IMR-90 (cell line): ENCODE measurements around the gene CDYL2. TPM values are rescaled to one million over a fixed set of nuclear protein-coding genes. Genes with fewer than 3 reads are reported as not detected.

Experiments
- ATAC-seq: fragments of 200-7000 bp; cut with Tn5 transposase; 2 replicates; pipeline ENCODE4 v1.9.1; 2020; ENCODE audit warnings: low read depth, mild to moderate bottlenecking, moderate library complexity
- BruUV-seq: library from RNA; stranded (reverse); fragments of 400-500 nt; replicated peaks from 2 replicates; lab custom pipeline; 2021; lab: Mats Ljungman, UMichigan
- CTCF ChIA-PET: fragments of 300-600 bp; formaldehyde crosslinking; extraction: SDS; loops from one replicate; lab custom pipeline; 2021; ENCODE audit warnings: antibody characterized with exemption; lab: Yijun Ruan, JAX
- POLR2A ChIA-PET: fragments of 300-600 bp; sonication (Branson Sonifier 250); formaldehyde crosslinking; loops from one replicate; lab custom pipeline; 2022; ENCODE audit warnings: antibody characterized with exemption; ENCODE audit not compliant: unreplicated experiment; lab: Charles Lee
- DNase-seq: peaks from one replicate; pipeline ENCODE4 v3.0.0; 2013
- H2AFZ ChIP-seq: replicated peaks from 2 replicates; pipeline ENCODE3; 2013; ENCODE audit warnings: low read length, mild to moderate bottlenecking; ENCODE audit not compliant: poor library complexity
- H2AK5ac ChIP-seq: 2 replicates; pipeline ENCODE4 v1.6.1; 2013; ENCODE audit warnings: low read depth, low read length, inconsistent platforms
- H2AK9ac ChIP-seq: replicated peaks from 2 replicates; pipeline ENCODE3; 2013; ENCODE audit warnings: mild to moderate bottlenecking, low read depth, low read length, moderate library complexity; ENCODE audit not compliant: poor library complexity
- H2BK120ac ChIP-seq: 2 replicates; pipeline ENCODE4 v1.6.1; 2013; ENCODE audit warnings: low read depth, low read length, inconsistent platforms
- H2BK15ac ChIP-seq: 3 replicates; pipeline ENCODE4 v1.6.1; 2013; ENCODE audit warnings: low read depth, low read length, inconsistent platforms
- H2BK20ac ChIP-seq: 2 replicates; pipeline ENCODE4 v1.6.1; 2013; ENCODE audit warnings: low read depth, mild to moderate bottlenecking, inconsistent platforms, low read length, moderate library complexity
- H2BK5ac ChIP-seq: 2 replicates; pipeline ENCODE4 v1.6.1; 2013; ENCODE audit warnings: mild to moderate bottlenecking, low read depth, low read length, inconsistent platforms; ENCODE audit not compliant: poor library complexity, severe bottlenecking
- H3K14ac ChIP-seq: replicated peaks from 2 replicates; pipeline ENCODE4 v1.6.1; 2013; ENCODE audit warnings: low read depth, low read length, inconsistent platforms
- H3K18ac ChIP-seq: 2 replicates; pipeline ENCODE4 v1.6.1; 2013; ENCODE audit warnings: low read depth, low read length, control low read depth
- H3K23ac ChIP-seq: 2 replicates; pipeline ENCODE4 v1.6.1; 2013; ENCODE audit warnings: low read depth, low read length, inconsistent platforms
- H3K27ac ChIP-seq: 2 replicates; pipeline ENCODE4 v1.5.1; 2013; ENCODE audit warnings: mild to moderate bottlenecking, control low read depth, low read length; ENCODE audit not compliant: insufficient read depth
- H3K27me3 ChIP-seq: 2 replicates; pipeline ENCODE4 v1.6.1; 2013; ENCODE audit warnings: low read length; ENCODE audit not compliant: control insufficient read depth, insufficient read depth
- H3K36me3 ChIP-seq: 2 replicates; pipeline ENCODE4 v1.6.1; 2013; ENCODE audit warnings: low read length, mixed read lengths; ENCODE audit not compliant: control insufficient read depth, insufficient read depth
- H3K4ac ChIP-seq: 2 replicates; pipeline ENCODE4 v1.6.1; 2013; ENCODE audit warnings: low read depth, low read length, inconsistent platforms
- H3K4me1 ChIP-seq: 2 replicates; pipeline ENCODE4 v1.6.1; 2013; ENCODE audit warnings: low read length, mixed read lengths; ENCODE audit not compliant: control insufficient read depth, insufficient read depth
- H3K4me2 ChIP-seq: 2 replicates; pipeline ENCODE4 v1.6.1; 2013; ENCODE audit warnings: low read depth, mild to moderate bottlenecking, control low read depth, low read length, moderate library complexity
- H3K4me3 ChIP-seq: 2 replicates; pipeline ENCODE4 v1.5.1; 2013; ENCODE audit warnings: low read depth, mild to moderate bottlenecking, control low read depth, low read length, moderate library complexity; ENCODE audit not compliant: insufficient read depth
- H3K56ac ChIP-seq: 2 replicates; pipeline ENCODE4 v1.6.1; 2013; ENCODE audit warnings: low read length, inconsistent platforms; ENCODE audit not compliant: insufficient read depth; ENCODE audit errors: extremely low read depth
- H3K79me1 ChIP-seq, 2 experiments: 2 replicates each; pipeline ENCODE4 v1.6.1; 2013; ENCODE audit warnings: low read length in 2 of 2, inconsistent platforms in 1 of 2, low read depth in 1 of 2
- H3K9ac ChIP-seq: 2 replicates; pipeline ENCODE4 v1.6.1; 2013; ENCODE audit warnings: low read depth, low read length, control low read depth
- H3K9me1 ChIP-seq: 2 replicates; pipeline ENCODE4 v1.6.1; 2013; ENCODE audit warnings: low read length, inconsistent platforms; ENCODE audit not compliant: insufficient read depth
- H3K9me3 ChIP-seq: 2 replicates; pipeline ENCODE4 v1.6.1; 2013; ENCODE audit warnings: low read length; ENCODE audit not compliant: control insufficient read depth, insufficient read depth
- H4K20me1 ChIP-seq: 2 replicates; pipeline ENCODE4 v1.6.1; 2013; ENCODE audit warnings: low read length, inconsistent platforms; ENCODE audit not compliant: insufficient read depth
- H4K5ac ChIP-seq: 2 replicates; pipeline ENCODE4 v1.6.1; 2013; ENCODE audit warnings: mild to moderate bottlenecking, low read depth, low read length, control low read depth
- H4K8ac ChIP-seq, 2 experiments: 2 replicates each; pipeline ENCODE4 v1.6.1; 2013; ENCODE audit warnings: low read depth in 2 of 2, low read length in 2 of 2, control low read depth in 1 of 2, inconsistent platforms in 1 of 2
- H4K91ac ChIP-seq: 2 replicates; pipeline ENCODE4 v1.6.1; 2013; ENCODE audit warnings: low read depth, low read length, inconsistent platforms; ENCODE audit not compliant: insufficient read depth
- BHLHE40 ChIP-seq: fragments of 150-350 bp; IDR thresholded peaks from 2 replicates; pipeline ENCODE4 v1.6.1; 2016; ENCODE audit warnings: mild to moderate bottlenecking, low read depth, low read length
- CEBPB ChIP-seq: IDR thresholded peaks from 2 replicates; pipeline ENCODE4 v1.6.1; 2012; ENCODE audit warnings: low read depth, low read length, improper control_type of control experiment
- CHD1 ChIP-seq: IDR thresholded peaks from 2 replicates; pipeline ENCODE4 v1.6.1; 2012; ENCODE audit warnings: low read depth, low read length, improper control_type of control experiment
- CTCF ChIP-seq: conservative IDR thresholded peaks from 2 replicates; pipeline ENCODE4 v1.5.1; 2012; ENCODE audit warnings: mild to moderate bottlenecking, low read depth, low read length, improper control_type of control experiment
- ELK1 ChIP-seq: fragments of 150-350 bp; IDR thresholded peaks from 2 replicates; pipeline ENCODE4 v1.6.1; 2016; ENCODE audit warnings: low read depth, mild to moderate bottlenecking, low read length, moderate library complexity, borderline replicate concordance
- FOS ChIP-seq: fragments of 150-350 bp; IDR thresholded peaks from 2 replicates; pipeline ENCODE4 v1.6.1; 2016; ENCODE audit warnings: low read depth, low read length
- MAFK ChIP-seq: IDR thresholded peaks from 2 replicates; pipeline ENCODE4 v1.6.1; 2012; ENCODE audit warnings: low read depth, low read length, improper control_type of control experiment
- MAZ ChIP-seq: IDR thresholded peaks from 2 replicates; pipeline ENCODE4 v1.6.1; 2012; ENCODE audit warnings: low read depth, mild to moderate bottlenecking, low read length, improper control_type of control experiment, moderate library complexity, borderline replicate concordance
- NFE2L2 ChIP-seq: fragments of 150-350 bp; IDR thresholded peaks from 2 replicates; pipeline ENCODE4 v1.6.1; 2016; ENCODE audit warnings: low read depth, mild to moderate bottlenecking, low read length
- RAD21 ChIP-seq: IDR thresholded peaks from 2 replicates; pipeline ENCODE4 v1.6.1; 2012; ENCODE audit warnings: low read length, improper control_type of control experiment
- RCOR1 ChIP-seq: IDR thresholded peaks from 2 replicates; pipeline ENCODE4 v1.6.1; 2012; ENCODE audit warnings: mild to moderate bottlenecking, low read length, improper control_type of control experiment; ENCODE audit not compliant: insufficient replicate concordance
- SMC3 ChIP-seq: fragments of 150-350 bp; IDR thresholded peaks from 2 replicates; pipeline ENCODE4 v1.6.1; 2016; ENCODE audit warnings: low read depth, mild to moderate bottlenecking, antibody characterized with exemption, low read length, moderate library complexity
- USF2 ChIP-seq: fragments of 150-350 bp; IDR thresholded peaks from 2 replicates; pipeline ENCODE4 v1.6.1; 2017; ENCODE audit warnings: mild to moderate bottlenecking, antibody characterized with exemption, low read length, low read depth
- dilution Hi-C: fragments of 300-500 bp; cut with HindIII; formaldehyde crosslinking; loops from one replicate; pipeline ENCODE4 v1.14.3; 2018; ENCODE audit warnings: low sequenced_read_pairs; ENCODE audit not compliant: unreplicated experiment
- in situ Hi-C: fragments of 300-500 bp; cut with MboI; formaldehyde crosslinking; loops from 3 replicates; pipeline ENCODE4 v1.14.3; 2019; ENCODE audit warnings: low sequenced_read_pairs, inconsistent platforms, mixed read lengths
- intact Hi-C: fragments of 100-400 bp; cut with micrococcal nuclease; formaldehyde crosslinking; loops from 2 replicates; pipeline ENCODE4 v1.10.0; 2022
- polyA plus RNA-seq, 3 experiments: library from polyadenylated mRNA; depleted of rRNA; stranded (reverse); fragments of >200 nt; gene quantifications; 2 replicates each; pipeline ENCODE4 v1.2.3, GENCODE V29; 2012; ENCODE audit warnings: low replicate concordance in 1 of 3
- total RNA-seq: library from RNA; depleted of rRNA; stranded (reverse); fragments of >200 nt; gene quantifications from 2 replicates; pipeline ENCODE4 v1.2.3, GENCODE V29; 2012

CDYL2 gene
- total and polyA plus RNA-seq, 2 of the 4 experiments (the other 2 are of a cell fraction): 1.2 to 3.9 TPM

- DNase-seq: no peak
- Histone ChIP-seq H3K4me2 (no peak overlapping the region), H2BK15ac (no peak overlapping the region), H3K9me3 (no peaks in the 10 kb centered on the region), H2BK120ac (no peak overlapping the region), H4K8ac (no peak overlapping the region), H3K56ac (no peak overlapping the region), H4K91ac (no peak overlapping the region), H2AK5ac (no peak overlapping the region), H3K27me3 (no peaks in the 10 kb centered on the region), H3K9me1 (no peaks in the 10 kb centered on the region), H3K27ac (no peak overlapping the region), H2BK20ac (no peak overlapping the region), H2BK5ac (no peak overlapping the region), H2AFZ (no peak overlapping the region), H3K14ac (no peak overlapping the region), H3K4me3 (no peak overlapping the region), H3K18ac (no peak overlapping the region), H3K4ac (no peak overlapping the region), H2AK9ac (no peak overlapping the region), H4K20me1 (no peaks in the 10 kb centered on the region), H3K9ac (no peak overlapping the region), H3K4me1 (no peaks in the 10 kb centered on the region), H3K36me3 (no peaks in the 10 kb centered on the region), H4K5ac (no peak overlapping the region), H3K79me1 (no peaks in the 10 kb centered on the region), H3K23ac (no peak overlapping the region)
- no peak for ATAC-seq
- ChIA-PET CTCF (no interaction called here), POLR2A (no interaction called here)
- BruUV-seq: no TSS peak
- in situ Hi-C loops (no loop called here), intact Hi-C loops (no loop called here), dilution Hi-C loops (no loop called here)
- no peak for TF ChIP-seq ELK1
- no peak for TF ChIP-seq MAFK
- TF ChIP-seq RAD21: no peak
- TF ChIP-seq MAZ: no peak
- TF ChIP-seq CTCF: no peak
- TF ChIP-seq CHD1: no peak
- TF ChIP-seq FOS: no peak
- TF ChIP-seq USF2: no peak
- no peak for TF ChIP-seq NFE2L2
- TF ChIP-seq RCOR1: no peak
- TF ChIP-seq CEBPB: no peak
- TF ChIP-seq BHLHE40: no peak
- TF ChIP-seq SMC3: no peak
Measured at GRCh38 chr16:80850757-80851156, 46.4 kb upstream of the CDYL2 start.
